ENCODE results near the gene SV2B. TPM values are rescaled to one million over a fixed set of nuclear protein-coding genes. Genes with fewer than 3 reads are reported as not detected.

The SV2B gene
- total and polyA plus RNA-seq, 2 donors from 2014 or later, result 0.17 to 3.9 TPM

- intact Hi-C loops (cut with DNase I), result no loop called here
- TF ChIP-seq, protein P1, sequence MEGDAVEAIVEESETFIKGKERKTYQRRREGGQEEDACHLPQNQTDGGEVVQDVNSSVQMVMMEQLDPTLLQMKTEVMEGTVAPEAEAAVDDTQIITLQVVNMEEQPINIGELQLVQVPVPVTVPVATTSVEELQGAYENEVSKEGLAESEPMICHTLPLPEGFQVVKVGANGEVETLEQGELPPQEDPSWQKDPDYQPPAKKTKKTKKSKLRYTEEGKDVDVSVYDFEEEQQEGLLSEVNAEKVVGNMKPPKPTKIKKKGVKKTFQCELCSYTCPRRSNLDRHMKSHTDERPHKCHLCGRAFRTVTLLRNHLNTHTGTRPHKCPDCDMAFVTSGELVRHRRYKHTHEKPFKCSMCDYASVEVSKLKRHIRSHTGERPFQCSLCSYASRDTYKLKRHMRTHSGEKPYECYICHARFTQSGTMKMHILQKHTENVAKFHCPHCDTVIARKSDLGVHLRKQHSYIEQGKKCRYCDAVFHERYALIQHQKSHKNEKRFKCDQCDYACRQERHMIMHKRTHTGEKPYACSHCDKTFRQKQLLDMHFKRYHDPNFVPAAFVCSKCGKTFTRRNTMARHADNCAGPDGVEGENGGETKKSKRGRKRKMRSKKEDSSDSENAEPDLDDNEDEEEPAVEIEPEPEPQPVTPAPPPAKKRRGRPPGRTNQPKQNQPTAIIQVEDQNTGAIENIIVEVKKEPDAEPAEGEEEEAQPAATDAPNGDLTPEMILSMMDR (IDR thresholded peaks at IDR 0.05; ENCODE audit: borderline replicate concordance, extremely low read depth, insufficient read depth), result no peak
- Histone ChIP-seq H3K4me3 (ENCODE audit: low read length in 3 of 3) (no peak overlapping the region), H3K27me3 (ENCODE audit: control insufficient read depth, insufficient read depth, low read length) (no peaks in the 10 kb centered on the region), H3K9me3 (ENCODE audit: control insufficient read depth in 2 of 3, insufficient read depth in 1 of 3, low read length in 3 of 3) (no peaks in the 10 kb centered on the region), H3K9ac (ENCODE audit: low read length in 3 of 3) (no peak overlapping the region), H3K27ac (ENCODE audit: low read depth in 2 of 2, low read length in 2 of 2) (no peak overlapping the region), H3K4me1 (ENCODE audit: control insufficient read depth in 2 of 3, insufficient read depth in 2 of 3, low read depth in 1 of 3, low read length in 3 of 3) (no peaks in the 10 kb centered on the region), H3K36me3 (ENCODE audit: control insufficient read depth in 2 of 3, insufficient read depth in 3 of 3, low read length in 3 of 3) (no peaks in the 10 kb centered on the region)
- FAIRE-seq (no peak), DNase-seq (no peak)
Observed at GRCh38 chr15:91184441-91184840, 84.4 kb downstream of the SV2B start.

- H3K4me3 ChIP-seq (ENCODE audit: low read length in 3 of 3), result no peak overlapping the region
- no peaks in the 10 kb centered on the region for H3K4me1 ChIP-seq (ENCODE audit: control insufficient read depth in 2 of 3, insufficient read depth in 2 of 3, low read depth in 1 of 3, low read length in 3 of 3)
- H3K27ac ChIP-seq (ENCODE audit: low read depth in 2 of 2, low read length in 2 of 2), result no peak overlapping the region
- intact Hi-C loops (cut with DNase I), result no loop called here
- TF ChIP-seq, protein P1 (IDR thresholded peaks at IDR 0.05; ENCODE audit: borderline replicate concordance, extremely low read depth, insufficient read depth), result no peak
- H3K27me3 ChIP-seq (ENCODE audit: control insufficient read depth, insufficient read depth, low read length), result no peaks in the 10 kb centered on the region
- DNase-seq (peak in 3 of 5 donors; percentile 47 to 77 (median 73)), FAIRE-seq (no peak)
- no peaks in the 10 kb centered on the region for H3K36me3 ChIP-seq (ENCODE audit: control insufficient read depth in 2 of 3, insufficient read depth in 3 of 3, low read length in 3 of 3)
- H3K9me3 ChIP-seq (ENCODE audit: control insufficient read depth in 2 of 3, insufficient read depth in 1 of 3, low read length in 3 of 3), result no peaks in the 10 kb centered on the region
- no peak overlapping the region for H3K9ac ChIP-seq (ENCODE audit: low read length in 3 of 3)
Observed at GRCh38 chr15:91186904-91187656, 87.0 kb downstream of the SV2B start.

- no peaks in the 10 kb centered on the region for H3K36me3 ChIP-seq (ENCODE audit: control insufficient read depth in 2 of 3, insufficient read depth in 3 of 3, low read length in 3 of 3)
- intact Hi-C loops (cut with DNase I), result no loop called here
- no peaks in the 10 kb centered on the region for H3K9me3 ChIP-seq (ENCODE audit: control insufficient read depth in 2 of 3, insufficient read depth in 1 of 3, low read length in 3 of 3)
- no peak for FAIRE-seq
- H3K27ac ChIP-seq (ENCODE audit: low read depth in 2 of 2, low read length in 2 of 2), result no peak overlapping the region
- H3K4me1 ChIP-seq (ENCODE audit: control insufficient read depth in 2 of 3, insufficient read depth in 2 of 3, low read depth in 1 of 3, low read length in 3 of 3), result no peaks in the 10 kb centered on the region
- no peak for DNase-seq
- TF ChIP-seq, protein P1 (IDR thresholded peaks at IDR 0.05; ENCODE audit: borderline replicate concordance, extremely low read depth, insufficient read depth), result no peak
- no peaks in the 10 kb centered on the region for H3K27me3 ChIP-seq (ENCODE audit: control insufficient read depth, insufficient read depth, low read length)
- H3K4me3 ChIP-seq (ENCODE audit: low read length in 3 of 3), result no peak overlapping the region
- H3K9ac ChIP-seq (ENCODE audit: low read length in 3 of 3), result no peak overlapping the region
Observed at GRCh38 chr15:91192285-91192684, 92.2 kb downstream of the SV2B start.
